ENCODE results near the gene KPNA6. TPM values are rescaled to one million over a fixed set of nuclear protein-coding genes. Genes with fewer than 3 reads are reported as not detected.
A peak's percentile ranks its signal among the peaks of the same experiment; 100 is the strongest.

KPNA6 gene
- polyA plus RNA-seq, 1 of the 3 experiments (the other 2 are of a cell fraction): 13.1 TPM

- TF ChIP-seq MEF2A (IDR thresholded peaks at IDR 0.05; ENCODE audit: borderline replicate concordance, low read depth): no peak
- TF ChIP-seq, protein P1, sequence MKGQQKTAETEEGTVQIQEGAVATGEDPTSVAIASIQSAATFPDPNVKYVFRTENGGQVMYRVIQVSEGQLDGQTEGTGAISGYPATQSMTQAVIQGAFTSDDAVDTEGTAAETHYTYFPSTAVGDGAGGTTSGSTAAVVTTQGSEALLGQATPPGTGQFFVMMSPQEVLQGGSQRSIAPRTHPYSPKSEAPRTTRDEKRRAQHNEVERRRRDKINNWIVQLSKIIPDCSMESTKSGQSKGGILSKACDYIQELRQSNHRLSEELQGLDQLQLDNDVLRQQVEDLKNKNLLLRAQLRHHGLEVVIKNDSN (IDR thresholded peaks at IDR 0.05; ENCODE audit: borderline replicate concordance, low read depth): no peak
- TF ChIP-seq ELF1 (IDR thresholded peaks at IDR 0.05): peak; percentile 73
- no peak for TF ChIP-seq RAD21 (IDR thresholded peaks at IDR 0.05; ENCODE audit: low read length)
- TF ChIP-seq YY1 (IDR thresholded peaks at IDR 0.05; ENCODE audit: low read depth): peak; percentile 95
- peak in 1 of 2 experiments; percentile 26; a peak in 1 of 4 replicates for TF ChIP-seq EP300 (IDR thresholded peaks at IDR 0.05; ENCODE audit: borderline replicate concordance in 1 of 2, low read depth in 1 of 2, low read length in 1 of 2)
- no peak for TF ChIP-seq GATA2 (CRISPR knock-in tag; IDR thresholded peaks at IDR 0.05)
- TF ChIP-seq MAX (IDR thresholded peaks at IDR 0.05; ENCODE audit: low read depth): peak; percentile 55; the same call in 1 of the 2 replicates
- TF ChIP-seq SMC3 (IDR thresholded peaks at IDR 0.05; ENCODE audit: low read depth, low read length): no peak
- TF ChIP-seq IRF3 (IDR thresholded peaks at IDR 0.05; ENCODE audit: low read depth, low read length): no peak
- TF ChIP-seq TEAD4 (IDR thresholded peaks at IDR 0.05; ENCODE audit: borderline replicate concordance, insufficient read depth): no peak
- no peak for TF ChIP-seq FOXM1 (IDR thresholded peaks at IDR 0.05; ENCODE audit: low read depth)
Measured at GRCh38 chr1:32107742-32108661, at the start of gene KPNA6 (continued).

DNA sequence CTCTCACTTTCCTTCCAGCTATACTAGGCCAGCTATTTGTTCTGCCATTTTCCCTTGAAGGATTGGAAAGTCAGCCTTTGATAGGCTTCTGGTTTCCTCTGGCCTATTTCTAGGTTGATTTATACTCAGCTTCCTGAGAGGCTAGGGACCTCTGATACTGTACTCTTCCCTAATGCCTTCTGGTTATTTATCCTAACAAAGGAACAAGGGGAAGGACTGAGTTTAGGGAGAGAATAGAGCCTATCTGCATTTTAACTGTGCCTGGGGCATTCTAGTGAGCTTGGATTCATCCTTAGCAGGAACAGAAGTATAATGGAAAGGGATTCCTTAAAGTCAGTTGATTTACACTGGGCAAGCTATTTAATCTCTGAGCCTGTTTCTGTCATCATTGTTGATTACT lies 46.9 kb upstream of the KPNA6 start:
- no peak overlapping the region for H3K4me2 ChIP-seq
- POLR2A ChIA-PET: no interaction called here
- peak overlapping the region in 1 of 2 experiments; percentile 88; a peak in 1 of 4 replicates for H3K27ac ChIP-seq (ENCODE audit: low read depth in 2 of 2, low read length in 1 of 2)
- H3K4me3 ChIP-seq (ENCODE audit: low read depth in 2 of 2, low read length in 1 of 2): no peak overlapping the region
- CTCF ChIA-PET: interaction anchor here (1.0 to 1.8 kb wide), 2 partner anchors 10 to 13 kb away, joined by 3 to 4 read pairs; no protein-coding TSS in a partner anchor
- H3F3A ChIP-seq (replicated peaks; ENCODE audit: insufficient read depth): peaks cover 87% of the 10 kb centered on the region
- H4K20me1 ChIP-seq (ENCODE audit: insufficient read depth): peaks cover 21% of the 10 kb centered on the region
- no peaks in the 10 kb centered on the region for H3K27me3 ChIP-seq (ENCODE audit: insufficient read depth)
- H3K9me3 ChIP-seq: no peaks in the 10 kb centered on the region
- H3K4me1 ChIP-seq (ENCODE audit: control insufficient read depth in 1 of 2, insufficient read depth in 2 of 2, low read depth in 1 of 2, low read length in 1 of 2): peaks cover 12 to 23% of the 10 kb centered on the region in 2 experiments; a peak in 3 of 4 replicates
- peaks cover 55 to 63% of the 10 kb centered on the region in 2 experiments for H3K36me3 ChIP-seq (replicated peaks in 1 of 2; ENCODE audit: control insufficient read depth in 1 of 2, insufficient read depth in 2 of 2, low read length in 1 of 2)
- DNase-seq: no peak
- peaks cover 23% of the 10 kb centered on the region; the same call in 1 of the 2 replicates for H3K79me2 ChIP-seq (ENCODE audit: insufficient read depth)
- H3K9me2 ChIP-seq: no peaks in the 10 kb centered on the region
- H2AFZ ChIP-seq (ENCODE audit: low read depth): no peak overlapping the region
- no peak overlapping the region for H3K9ac ChIP-seq
- TF ChIP-seq NFIC (IDR thresholded peaks at IDR 0.05; ENCODE audit: borderline replicate concordance): no peak
- no peak for TF ChIP-seq TCF12 (IDR thresholded peaks at IDR 0.05)
- no peak for TF ChIP-seq TAF1 (IDR thresholded peaks at IDR 0.05; ENCODE audit: borderline replicate concordance, low read depth, low read length)
- no peak for TF ChIP-seq CHD2 (IDR thresholded peaks at IDR 0.05; ENCODE audit: low read length, partially characterized antibody)
- TF ChIP-seq, protein P1 (IDR thresholded peaks at IDR 0.05; ENCODE audit: borderline replicate concordance, low read depth): no peak
- TF ChIP-seq RAD21 (IDR thresholded peaks at IDR 0.05; ENCODE audit: low read length): no peak
- no peak for TF ChIP-seq MXI1 (IDR thresholded peaks at IDR 0.05; ENCODE audit: low read depth, low read length)
- TF ChIP-seq FOXJ3 (CRISPR knock-in tag; IDR thresholded peaks at IDR 0.05): no peak
- TF ChIP-seq, protein P2, sequence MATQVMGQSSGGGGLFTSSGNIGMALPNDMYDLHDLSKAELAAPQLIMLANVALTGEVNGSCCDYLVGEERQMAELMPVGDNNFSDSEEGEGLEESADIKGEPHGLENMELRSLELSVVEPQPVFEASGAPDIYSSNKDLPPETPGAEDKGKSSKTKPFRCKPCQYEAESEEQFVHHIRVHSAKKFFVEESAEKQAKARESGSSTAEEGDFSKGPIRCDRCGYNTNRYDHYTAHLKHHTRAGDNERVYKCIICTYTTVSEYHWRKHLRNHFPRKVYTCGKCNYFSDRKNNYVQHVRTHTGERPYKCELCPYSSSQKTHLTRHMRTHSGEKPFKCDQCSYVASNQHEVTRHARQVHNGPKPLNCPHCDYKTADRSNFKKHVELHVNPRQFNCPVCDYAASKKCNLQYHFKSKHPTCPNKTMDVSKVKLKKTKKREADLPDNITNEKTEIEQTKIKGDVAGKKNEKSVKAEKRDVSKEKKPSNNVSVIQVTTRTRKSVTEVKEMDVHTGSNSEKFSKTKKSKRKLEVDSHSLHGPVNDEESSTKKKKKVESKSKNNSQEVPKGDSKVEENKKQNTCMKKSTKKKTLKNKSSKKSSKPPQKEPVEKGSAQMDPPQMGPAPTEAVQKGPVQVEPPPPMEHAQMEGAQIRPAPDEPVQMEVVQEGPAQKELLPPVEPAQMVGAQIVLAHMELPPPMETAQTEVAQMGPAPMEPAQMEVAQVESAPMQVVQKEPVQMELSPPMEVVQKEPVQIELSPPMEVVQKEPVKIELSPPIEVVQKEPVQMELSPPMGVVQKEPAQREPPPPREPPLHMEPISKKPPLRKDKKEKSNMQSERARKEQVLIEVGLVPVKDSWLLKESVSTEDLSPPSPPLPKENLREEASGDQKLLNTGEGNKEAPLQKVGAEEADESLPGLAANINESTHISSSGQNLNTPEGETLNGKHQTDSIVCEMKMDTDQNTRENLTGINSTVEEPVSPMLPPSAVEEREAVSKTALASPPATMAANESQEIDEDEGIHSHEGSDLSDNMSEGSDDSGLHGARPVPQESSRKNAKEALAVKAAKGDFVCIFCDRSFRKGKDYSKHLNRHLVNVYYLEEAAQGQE (IDR thresholded peaks at IDR 0.05; ENCODE audit: low read depth, low read length): no peak
- TF ChIP-seq, protein P3, sequence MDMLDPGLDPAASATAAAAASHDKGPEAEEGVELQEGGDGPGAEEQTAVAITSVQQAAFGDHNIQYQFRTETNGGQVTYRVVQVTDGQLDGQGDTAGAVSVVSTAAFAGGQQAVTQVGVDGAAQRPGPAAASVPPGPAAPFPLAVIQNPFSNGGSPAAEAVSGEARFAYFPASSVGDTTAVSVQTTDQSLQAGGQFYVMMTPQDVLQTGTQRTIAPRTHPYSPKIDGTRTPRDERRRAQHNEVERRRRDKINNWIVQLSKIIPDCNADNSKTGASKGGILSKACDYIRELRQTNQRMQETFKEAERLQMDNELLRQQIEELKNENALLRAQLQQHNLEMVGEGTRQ (IDR thresholded peaks at IDR 0.05; ENCODE audit: borderline replicate concordance, low read depth, low read length): no peak
- TF ChIP-seq FOSL2 (IDR thresholded peaks at IDR 0.05; ENCODE audit: borderline replicate concordance, low read depth): no peak
